Glutamatergic neuron (in vitro differentiated cells): ENCODE measurements around the gene NAA25. TPM values are rescaled to one million over a fixed set of nuclear protein-coding genes. Genes with fewer than 3 reads are reported as not detected.

Source experiments
- DNase-seq: peaks from one replicate; pipeline ENCODE4 v3.0.0; 2022
- H3K27ac Mint-ChIP-seq: one replicate; pipeline ENCODE4 v1.8.0; 2020; ENCODE audit warnings: mild to moderate bottlenecking, mixed read lengths, inconsistent platforms; ENCODE audit not compliant: unreplicated experiment
- H3K27me3 Mint-ChIP-seq: one replicate; pipeline ENCODE4 v1.8.0; 2020; ENCODE audit warnings: mild to moderate bottlenecking, moderate library complexity, mixed read lengths, inconsistent platforms; ENCODE audit not compliant: unreplicated experiment
- H3K36me3 Mint-ChIP-seq: one replicate; pipeline ENCODE4 v1.8.0; 2020; ENCODE audit warnings: mild to moderate bottlenecking, mixed read lengths, inconsistent platforms; ENCODE audit not compliant: unreplicated experiment
- H3K4me1 Mint-ChIP-seq: one replicate; pipeline ENCODE4 v1.8.0; 2020; ENCODE audit warnings: mild to moderate bottlenecking, low read depth, mixed read lengths, inconsistent platforms; ENCODE audit not compliant: unreplicated experiment
- H3K4me3 Mint-ChIP-seq: one replicate; pipeline ENCODE4 v1.8.0; 2020; ENCODE audit warnings: mild to moderate bottlenecking, mixed read lengths, inconsistent platforms; ENCODE audit not compliant: unreplicated experiment
- H3K9me3 Mint-ChIP-seq: one replicate; pipeline ENCODE4 v1.8.0; 2020; ENCODE audit warnings: mild to moderate bottlenecking, moderate library complexity, mixed read lengths, inconsistent platforms; ENCODE audit not compliant: unreplicated experiment
- total RNA-seq: library from RNA; stranded (reverse); fragmentation: NEBNext Ultra II Directional; extraction: Animal tissue kit (Norgen Biotek cat#: 25700); gene quantifications from one replicate; pipeline ENCODE4 v1.2.1, GENCODE V29; 2021; ENCODE audit not compliant: unreplicated experiment
- TF ChIP-seq, protein P1 (sequence below): fragments of 200-600 bp; sonication (generic); IDR thresholded peaks from one replicate; pipeline ENCODE4 v1.5.0; 2021; ENCODE audit not compliant: partially characterized antibody, unreplicated experiment

Gene NAA25
- total RNA-seq, 1 donor from 2014 or later = 34.8 TPM

DNA sequence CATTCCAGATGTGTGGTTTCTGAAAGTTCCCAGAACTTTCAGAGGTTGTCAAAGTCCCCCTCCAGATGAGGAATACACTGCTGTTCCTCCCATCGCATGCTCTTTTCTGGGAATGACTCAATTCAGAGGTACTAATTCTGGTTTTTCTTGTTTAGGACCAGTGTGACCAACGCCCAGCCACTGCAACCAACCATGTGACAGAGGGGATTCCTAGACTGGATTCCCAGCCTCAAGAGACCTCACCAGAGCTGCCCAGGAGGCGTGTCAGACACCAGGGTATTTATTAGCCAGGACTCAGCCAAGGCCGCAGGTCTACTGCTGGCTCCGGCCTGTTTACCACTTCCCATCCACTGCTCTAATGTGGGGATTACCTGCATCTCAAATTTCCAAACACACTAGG, 41.0 kb upstream of the NAA25 start:
- Mint-ChIP-seq H3K36me3 (peaks cover 19% of the 10 kb centered on the region), H3K27me3 (peaks cover 3% of the 10 kb centered on the region), H3K4me1 (peaks cover 2% of the 10 kb centered on the region), H3K4me3 (no peak overlapping the region), H3K27ac (no peak overlapping the region), H3K9me3 (peaks cover 9% of the 10 kb centered on the region)
- TF ChIP-seq, protein P1, sequence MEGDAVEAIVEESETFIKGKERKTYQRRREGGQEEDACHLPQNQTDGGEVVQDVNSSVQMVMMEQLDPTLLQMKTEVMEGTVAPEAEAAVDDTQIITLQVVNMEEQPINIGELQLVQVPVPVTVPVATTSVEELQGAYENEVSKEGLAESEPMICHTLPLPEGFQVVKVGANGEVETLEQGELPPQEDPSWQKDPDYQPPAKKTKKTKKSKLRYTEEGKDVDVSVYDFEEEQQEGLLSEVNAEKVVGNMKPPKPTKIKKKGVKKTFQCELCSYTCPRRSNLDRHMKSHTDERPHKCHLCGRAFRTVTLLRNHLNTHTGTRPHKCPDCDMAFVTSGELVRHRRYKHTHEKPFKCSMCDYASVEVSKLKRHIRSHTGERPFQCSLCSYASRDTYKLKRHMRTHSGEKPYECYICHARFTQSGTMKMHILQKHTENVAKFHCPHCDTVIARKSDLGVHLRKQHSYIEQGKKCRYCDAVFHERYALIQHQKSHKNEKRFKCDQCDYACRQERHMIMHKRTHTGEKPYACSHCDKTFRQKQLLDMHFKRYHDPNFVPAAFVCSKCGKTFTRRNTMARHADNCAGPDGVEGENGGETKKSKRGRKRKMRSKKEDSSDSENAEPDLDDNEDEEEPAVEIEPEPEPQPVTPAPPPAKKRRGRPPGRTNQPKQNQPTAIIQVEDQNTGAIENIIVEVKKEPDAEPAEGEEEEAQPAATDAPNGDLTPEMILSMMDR = no peak
- DNase-seq = no peak

DNA sequence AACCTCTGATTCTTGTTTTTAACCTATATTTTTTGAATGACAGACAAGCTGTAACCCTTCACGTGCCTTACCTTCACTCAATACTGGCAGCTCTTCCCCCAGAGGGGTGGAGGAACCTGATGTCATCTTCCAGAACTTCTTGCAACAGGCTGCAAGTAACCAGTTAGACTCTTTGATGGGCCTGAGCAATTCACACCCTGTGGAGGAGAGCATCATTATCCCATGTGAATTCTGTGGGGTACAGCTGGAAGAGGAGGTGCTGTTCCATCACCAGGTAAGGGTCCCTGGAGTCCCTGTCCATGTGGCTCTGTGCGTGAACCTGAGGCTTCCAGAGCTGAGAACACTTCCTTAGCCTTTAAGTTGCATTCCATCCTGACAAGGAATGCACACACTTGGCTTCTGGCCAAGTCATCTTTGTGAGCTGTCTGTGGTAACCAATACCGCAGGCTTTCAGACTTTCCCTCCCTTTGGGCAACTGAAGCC, 39.5 kb upstream of the NAA25 start:
- no peak for DNase-seq
- TF ChIP-seq, protein P1 = no peak
- Mint-ChIP-seq H3K9me3 (peaks cover 7% of the 10 kb centered on the region), H3K27me3 (peaks cover 3% of the 10 kb centered on the region), H3K4me1 (peaks cover 2% of the 10 kb centered on the region), H3K27ac (no peak overlapping the region), H3K4me3 (no peak overlapping the region), H3K36me3 (peaks cover 9% of the 10 kb centered on the region)

DNA sequence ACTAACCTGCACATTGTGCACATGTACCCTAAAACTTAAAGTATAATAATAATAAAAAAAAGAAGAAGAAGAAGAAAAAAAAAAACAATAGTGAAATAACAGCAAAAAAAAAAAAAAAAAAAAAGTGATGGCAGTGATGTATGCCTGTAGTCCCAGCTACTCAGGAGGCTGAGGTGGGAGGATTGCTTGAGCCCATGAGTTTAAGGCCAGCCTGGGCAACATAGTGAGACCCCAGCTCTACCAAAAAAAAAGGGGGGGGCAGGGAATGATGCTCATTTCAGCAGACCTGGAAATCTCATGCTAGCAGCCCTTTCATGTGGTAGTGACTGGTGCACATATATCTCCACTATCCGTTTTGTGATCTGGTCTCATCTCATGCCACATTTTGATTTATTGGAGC, 37.5 kb upstream of the NAA25 start:
- H3K4me3 Mint-ChIP-seq = no peak overlapping the region

DNA sequence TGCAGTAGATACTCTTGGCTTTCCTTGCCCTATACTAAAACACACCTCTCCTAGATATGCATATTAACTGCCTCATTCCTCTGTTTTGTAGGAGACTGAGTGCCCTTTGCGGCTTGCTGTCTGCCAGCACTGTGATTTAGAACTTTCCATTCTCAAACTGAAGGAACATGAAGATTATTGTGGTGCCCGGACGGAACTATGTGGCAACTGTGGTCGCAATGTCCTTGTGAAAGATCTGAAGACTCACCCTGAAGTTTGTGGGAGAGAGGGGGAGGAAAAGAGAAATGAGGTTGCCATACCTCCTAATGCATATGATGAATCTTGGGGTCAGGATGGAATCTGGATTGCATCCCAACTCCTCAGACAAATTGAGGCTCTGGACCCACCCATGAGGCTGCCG, 32.1 kb upstream of the NAA25 start:
- Mint-ChIP-seq H3K36me3 (no peaks in the 10 kb centered on the region), H3K27ac (no peak overlapping the region), H3K4me3 (no peak overlapping the region), H3K4me1 (peaks cover 2% of the 10 kb centered on the region), H3K9me3 (no peaks in the 10 kb centered on the region), H3K27me3 (peaks cover 2% of the 10 kb centered on the region)
- no peak for DNase-seq
- TF ChIP-seq, protein P1 = no peak

More for the DNA sequence above, 37.5 kb upstream of the NAA25 start:
- Mint-ChIP-seq H3K4me1 (peaks cover 2% of the 10 kb centered on the region), H3K36me3 (no peaks in the 10 kb centered on the region), H3K9me3 (no peaks in the 10 kb centered on the region), H3K27me3 (peaks cover 2% of the 10 kb centered on the region), H3K27ac (no peak overlapping the region)
- no peak for DNase-seq
- TF ChIP-seq, protein P1 = no peak

DNA sequence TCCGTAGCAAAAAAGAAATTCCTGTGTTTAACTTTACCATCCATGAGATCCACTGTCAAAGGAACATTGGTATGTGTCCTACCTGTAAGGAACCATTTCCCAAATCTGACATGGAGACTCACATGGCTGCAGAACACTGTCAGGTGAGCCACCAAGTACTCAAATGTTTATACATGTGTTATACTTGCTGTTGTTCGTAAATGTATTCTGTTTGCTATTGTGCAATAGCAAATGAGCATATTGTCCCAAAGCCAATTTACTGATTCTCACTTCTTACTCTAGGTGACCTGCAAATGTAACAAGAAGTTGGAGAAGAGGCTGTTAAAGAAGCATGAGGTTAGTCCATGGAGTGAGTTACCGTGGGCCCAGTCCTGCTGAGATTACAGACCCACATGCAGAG, 26.1 kb upstream of the NAA25 start:
- no peaks in the 10 kb centered on the region for H3K9me3 Mint-ChIP-seq
- H3K27ac Mint-ChIP-seq = no peak overlapping the region
- DNase-seq = no peak
- no peaks in the 10 kb centered on the region for H3K4me1 Mint-ChIP-seq
- no peaks in the 10 kb centered on the region for H3K27me3 Mint-ChIP-seq
- no peaks in the 10 kb centered on the region for H3K36me3 Mint-ChIP-seq
- TF ChIP-seq, protein P1 = no peak
- H3K4me3 Mint-ChIP-seq = no peak overlapping the region
